Rectal smooth muscle tissue (tissue), 1 donor: ENCODE data around the gene IQCH.
"Not testable (repeated sequence)": the region's sequence is repeated elsewhere in the genome, so short reads cannot be mapped to it uniquely, and the experiment has no call there.

Source experiments
- H3K27ac ChIP-seq: one replicate; pipeline ENCODE4 v1.7.0; 2013; ENCODE audit warnings: low read depth, low read length, inconsistent platforms
- H3K27me3 ChIP-seq: one replicate; pipeline ENCODE4 v1.7.0; 2013; ENCODE audit warnings: low read length; ENCODE audit not compliant: control insufficient read depth, insufficient read depth
- H3K36me3 ChIP-seq: one replicate; pipeline ENCODE4 v1.7.0; 2013; ENCODE audit warnings: low read length; ENCODE audit not compliant: control insufficient read depth, insufficient read depth
- H3K4me1 ChIP-seq: one replicate; pipeline ENCODE4 v1.7.0; 2013; ENCODE audit warnings: low read length; ENCODE audit not compliant: control insufficient read depth, insufficient read depth
- H3K4me3 ChIP-seq: one replicate; pipeline ENCODE4 v1.7.0; 2013; ENCODE audit warnings: low read length
- H3K9ac ChIP-seq: one replicate; pipeline ENCODE4 v1.7.0; 2013; ENCODE audit warnings: low read length

Gene IQCH

GRCh38 chr15:67253101-67253500, 1.5 kb upstream of the IQCH start:
- no peak overlapping the region for H3K27ac ChIP-seq

DNA sequence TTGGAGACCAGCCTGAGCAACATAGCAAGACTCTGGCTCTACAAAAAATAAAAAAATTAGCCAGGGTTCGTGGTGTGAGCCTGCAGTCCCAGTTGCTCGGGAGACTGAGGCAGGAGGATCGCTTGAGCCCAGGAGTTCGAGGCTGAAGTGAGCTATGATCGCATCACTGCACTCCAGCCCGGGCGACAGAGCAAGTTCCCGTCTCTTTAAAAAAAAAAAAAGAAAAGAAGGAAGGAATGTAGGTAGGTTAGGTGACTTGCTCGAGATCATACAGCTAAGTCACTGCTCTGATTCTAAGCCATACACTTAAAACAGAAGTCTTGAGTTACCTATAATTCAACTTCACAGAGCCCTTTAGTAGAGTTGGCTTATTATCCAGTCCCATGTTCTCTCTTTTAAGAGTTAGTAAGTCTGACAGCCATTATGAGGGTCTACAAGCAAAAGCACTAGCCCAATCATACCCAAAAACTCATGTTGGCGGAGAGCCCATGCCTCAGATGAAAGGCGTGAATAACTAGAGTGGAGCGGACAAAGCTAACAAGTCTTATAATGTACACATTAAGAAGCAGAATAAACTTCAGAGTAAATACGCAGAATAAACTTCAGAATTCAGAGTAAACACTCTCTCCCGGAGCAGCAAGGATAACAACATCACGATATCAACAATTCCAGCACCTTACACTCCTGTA, 893 bp upstream of the IQCH start:
- Histone ChIP-seq H3K27me3 (no peaks in the 10 kb centered on the region), H3K9ac (peak overlapping the region; percentile 69), H3K4me3 (peak overlapping the region; percentile 91), H3K4me1 (no peaks in the 10 kb centered on the region), H3K27ac (peak overlapping the region; percentile 83), H3K36me3 (no peaks in the 10 kb centered on the region)

More at GRCh38 chr15:67253101-67253500, 1.5 kb upstream of the IQCH start:
- H3K4me1 ChIP-seq = no peaks in the 10 kb centered on the region
- no peaks in the 10 kb centered on the region for H3K36me3 ChIP-seq
- H3K9ac ChIP-seq = no peak overlapping the region
- no peaks in the 10 kb centered on the region for H3K27me3 ChIP-seq
- peak overlapping the region; percentile 91 for H3K4me3 ChIP-seq

DNA sequence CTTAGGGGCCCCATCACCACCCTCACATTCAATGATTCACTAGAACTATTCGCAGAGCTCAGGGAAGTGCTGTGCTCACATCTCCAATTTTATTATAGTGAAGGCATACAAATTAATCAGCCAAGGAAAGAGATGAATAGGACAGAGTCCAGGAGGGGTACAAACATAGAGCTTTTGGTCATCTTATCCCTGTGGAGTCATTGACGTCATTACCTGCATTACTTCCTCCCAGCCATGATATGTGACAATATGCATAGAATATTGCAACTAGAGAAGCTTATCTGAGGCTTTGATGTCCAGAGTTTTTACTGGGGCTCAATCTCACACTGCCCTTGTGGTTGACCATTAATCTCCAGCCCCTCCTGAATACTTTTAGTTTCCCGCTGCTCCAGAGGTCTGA, 1.5 kb downstream of the IQCH start:
- Histone ChIP-seq H3K4me3 (no peak overlapping the region), H3K27ac (no peak overlapping the region), H3K36me3 (no peaks in the 10 kb centered on the region), H3K9ac (no peak overlapping the region), H3K27me3 (no peaks in the 10 kb centered on the region), H3K4me1 (no peaks in the 10 kb centered on the region)

- H3K4me3 ChIP-seq, H3K9ac ChIP-seq, H3K27ac ChIP-seq, H3K4me1 ChIP-seq, H3K27me3 ChIP-seq, H3K36me3 ChIP-seq: not testable (repeated sequence)
Observed at GRCh38 chr15:67258412-67258811, 3.8 kb downstream of the IQCH start.

DNA sequence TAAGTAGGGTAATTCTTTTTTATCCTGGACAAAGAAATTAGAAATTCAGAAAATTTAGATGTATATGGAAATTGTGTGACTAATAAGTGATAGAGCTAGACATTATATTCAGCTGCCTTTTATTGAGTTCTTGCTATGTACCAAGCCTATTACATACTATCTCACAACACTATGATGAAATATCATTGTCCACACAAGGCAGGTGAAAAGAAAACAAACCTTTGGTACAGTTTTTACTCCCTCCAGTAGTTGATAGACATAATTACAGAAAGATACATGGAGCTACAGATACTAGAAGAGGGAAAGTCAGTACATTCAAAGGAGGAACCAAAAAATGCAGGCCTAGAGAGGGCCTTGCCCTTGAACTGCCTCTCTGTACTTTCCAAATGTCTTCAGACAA, 4.8 kb downstream of the IQCH start:
- no peak overlapping the region for H3K4me3 ChIP-seq
- no peaks in the 10 kb centered on the region for H3K36me3 ChIP-seq
- H3K9ac ChIP-seq = no peak overlapping the region
- no peak overlapping the region for H3K27ac ChIP-seq
- no peaks in the 10 kb centered on the region for H3K4me1 ChIP-seq
- H3K27me3 ChIP-seq = no peaks in the 10 kb centered on the region

GRCh38 chr15:67259806-67260205, 5.2 kb downstream of the IQCH start:
- Histone ChIP-seq H3K4me3 (no peak overlapping the region), H3K9ac (no peak overlapping the region), H3K27me3 (no peaks in the 10 kb centered on the region)

DNA sequence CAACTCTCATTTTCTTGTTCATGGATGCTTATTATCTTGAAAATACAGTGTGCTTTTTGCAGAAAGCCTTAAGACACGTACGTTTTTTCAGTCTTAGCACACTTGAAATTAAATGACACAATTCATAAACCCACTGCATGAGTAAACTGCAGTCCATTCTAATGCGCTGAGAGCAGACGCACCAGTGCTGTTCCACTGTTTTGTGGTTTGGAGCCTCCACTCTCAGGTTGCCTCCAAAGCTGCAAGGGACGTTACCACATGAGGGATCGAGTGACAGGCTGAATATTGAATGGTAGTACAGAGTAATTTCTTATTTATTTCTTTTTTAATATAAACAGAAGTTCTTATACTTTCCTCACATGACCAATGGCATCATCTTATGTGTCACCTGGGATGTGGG, 12.3 kb downstream of the IQCH start:
- Histone ChIP-seq H3K4me1 (no peaks in the 10 kb centered on the region), H3K27me3 (no peaks in the 10 kb centered on the region), H3K36me3 (no peaks in the 10 kb centered on the region), H3K9ac (no peak overlapping the region), H3K27ac (no peak overlapping the region), H3K4me3 (no peak overlapping the region)

More at GRCh38 chr15:67259806-67260205, 5.2 kb downstream of the IQCH start:
- Histone ChIP-seq H3K4me1 (no peaks in the 10 kb centered on the region), H3K27ac (no peak overlapping the region), H3K36me3 (no peaks in the 10 kb centered on the region)

DNA sequence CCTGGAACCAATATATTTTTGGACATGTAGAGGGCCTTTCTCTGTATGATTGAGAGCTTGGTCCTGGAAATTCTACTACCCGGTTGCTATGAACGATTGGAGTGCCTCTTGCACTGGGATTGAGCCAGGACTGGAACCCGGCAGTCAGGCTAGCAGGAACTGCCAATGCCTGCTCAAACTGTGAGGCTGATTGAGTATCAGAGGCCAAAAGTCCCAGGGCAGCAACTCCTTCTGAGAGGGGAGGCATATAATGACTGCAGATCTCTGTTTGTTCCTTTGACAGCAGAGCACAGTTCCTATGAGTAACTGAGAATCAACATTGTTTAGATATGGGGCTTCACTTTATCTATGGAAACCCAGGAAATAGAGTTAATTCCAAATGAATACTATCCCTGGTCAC, 12.9 kb downstream of the IQCH start:
- H3K27ac ChIP-seq = no peak overlapping the region
- no peaks in the 10 kb centered on the region for H3K36me3 ChIP-seq
- no peak overlapping the region for H3K9ac ChIP-seq
- no peaks in the 10 kb centered on the region for H3K27me3 ChIP-seq
- no peaks in the 10 kb centered on the region for H3K4me1 ChIP-seq
- H3K4me3 ChIP-seq = no peak overlapping the region

DNA sequence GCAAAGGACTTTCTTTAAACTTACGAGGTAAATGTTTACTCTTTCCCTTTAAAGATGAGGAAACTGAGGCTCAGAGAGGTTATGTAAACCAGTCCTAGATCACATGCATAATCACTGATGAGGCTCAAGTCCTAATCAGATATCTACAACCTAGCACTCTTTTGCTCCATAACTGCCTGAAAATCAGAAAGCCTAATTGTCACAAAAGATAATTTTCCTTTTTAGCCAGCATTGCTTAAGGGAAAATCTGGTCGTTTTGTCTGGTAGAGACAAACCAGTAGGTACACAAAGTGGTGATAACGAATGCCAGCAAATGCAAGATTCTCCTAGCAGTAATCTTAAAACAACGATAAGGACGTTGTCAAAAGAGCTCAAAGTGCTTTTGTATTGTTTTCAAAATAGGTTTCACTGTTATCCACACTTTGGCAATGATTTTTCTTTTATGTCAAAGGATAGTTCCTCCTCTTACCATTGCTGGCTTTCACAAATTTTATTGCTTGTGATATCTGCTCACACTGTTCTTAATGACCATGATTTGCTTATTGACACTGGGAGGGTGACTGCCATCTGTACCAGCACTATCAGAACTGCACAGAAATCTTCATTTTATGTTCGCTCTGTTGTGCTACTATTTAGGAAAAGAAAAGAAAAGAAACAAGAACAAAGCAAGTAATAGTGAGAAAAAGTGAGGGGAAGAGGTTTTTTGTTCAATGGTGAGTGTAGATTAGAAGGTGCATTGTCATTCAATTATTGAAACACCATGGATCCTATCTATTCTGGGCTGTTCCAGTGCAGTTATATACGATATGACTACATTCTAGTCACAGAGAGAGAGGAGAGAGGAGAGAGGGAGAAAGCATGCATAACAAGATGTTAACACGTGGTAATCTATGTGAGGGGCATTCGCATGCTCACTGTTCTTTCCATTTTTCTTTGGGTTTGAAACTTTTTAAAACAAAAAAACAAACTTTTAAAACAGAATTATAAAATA, 13.7 kb downstream of the IQCH start:
- Histone ChIP-seq H3K36me3 (no peaks in the 10 kb centered on the region), H3K27me3 (no peaks in the 10 kb centered on the region), H3K27ac (no peak overlapping the region), H3K9ac (no peak overlapping the region), H3K4me1 (no peaks in the 10 kb centered on the region), H3K4me3 (no peak overlapping the region)

GRCh38 chr15:67274236-67274635, 19.6 kb downstream of the IQCH start:
- Histone ChIP-seq H3K4me1 (no peaks in the 10 kb centered on the region), H3K27ac (no peak overlapping the region), H3K4me3 (no peak overlapping the region), H3K36me3 (no peaks in the 10 kb centered on the region), H3K27me3 (no peaks in the 10 kb centered on the region), H3K9ac (no peak overlapping the region)

DNA sequence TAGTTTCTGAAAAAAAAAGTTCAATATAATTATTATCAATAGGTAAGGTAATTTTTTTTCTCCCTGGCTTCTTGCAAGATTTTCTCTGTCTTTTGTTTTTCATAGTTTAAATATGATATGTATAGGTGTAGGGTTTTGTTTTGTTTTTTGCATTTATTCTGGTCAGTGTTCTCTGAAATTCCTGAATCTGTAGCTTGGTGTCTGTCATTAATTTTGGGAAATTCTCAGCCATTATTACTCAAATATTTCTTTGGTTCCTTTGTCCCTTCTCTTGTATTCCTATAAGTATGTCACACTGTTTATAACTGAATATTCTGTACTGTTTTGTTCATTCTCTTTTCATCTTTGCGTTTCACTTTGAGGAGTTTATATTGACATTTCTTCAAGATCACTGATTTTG, 22.1 kb downstream of the IQCH start:
- Histone ChIP-seq H3K9ac (no peak overlapping the region), H3K27ac (no peak overlapping the region), H3K4me1 (no peaks in the 10 kb centered on the region), H3K36me3 (no peaks in the 10 kb centered on the region), H3K27me3 (no peaks in the 10 kb centered on the region), H3K4me3 (no peak overlapping the region)

DNA sequence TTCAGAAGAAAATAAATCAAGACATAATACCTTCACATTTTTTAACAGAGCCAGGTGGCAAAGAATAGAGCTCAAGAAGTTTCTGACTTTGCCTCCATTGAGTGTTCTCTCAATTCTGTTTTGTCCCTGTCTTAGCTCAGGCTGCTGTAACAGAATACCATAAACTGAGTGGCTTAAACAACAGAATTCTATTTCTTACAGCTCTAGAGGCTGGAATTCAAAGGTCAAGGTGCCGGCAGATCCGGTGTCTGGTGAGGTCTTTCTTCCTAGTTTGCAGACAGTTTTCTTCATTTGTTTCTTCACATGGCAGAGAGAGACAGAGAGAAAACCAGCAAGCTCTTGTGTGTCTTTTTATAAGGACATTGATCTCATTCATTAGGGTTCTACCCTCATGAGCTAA, 25.6 kb downstream of the IQCH start:
- H3K27me3 ChIP-seq = no peaks in the 10 kb centered on the region
- H3K36me3 ChIP-seq = no peaks in the 10 kb centered on the region
- H3K4me3 ChIP-seq = no peak overlapping the region
- H3K9ac ChIP-seq = no peak overlapping the region
- H3K27ac ChIP-seq = no peak overlapping the region
- H3K4me1 ChIP-seq = no peaks in the 10 kb centered on the region
